GM18951 (cell line): Measurements from ENCODE around the gene IGFALS.

Experiments used
- POLR2A ChIP-seq: IDR thresholded peaks from 4 replicates; pipeline ENCODE4 v1.6.1; 2011; ENCODE audit warnings: mild to moderate bottlenecking; ENCODE audit not compliant: insufficient read length, insufficient read depth; ENCODE audit errors: extremely low read depth
- in situ Hi-C: fragments of 300-500 bp; cut with MboI; formaldehyde crosslinking; loops from one replicate; pipeline ENCODE4 v1.12.0; 2022; ENCODE audit warnings: low sequenced_read_pairs, mixed read lengths, inconsistent platforms; ENCODE audit not compliant: unreplicated experiment

Gene IGFALS

GRCh38 chr16:1741553-1742165, 51.8 kb downstream of the IGFALS start:
- in situ Hi-C loops, result no loop called here
- TF ChIP-seq POLR2A, result no peak

- TF ChIP-seq POLR2A, result no peak
These were observed 52.6 kb downstream of the IGFALS start for GRCh38 chr16:1740781-1741490.

More at GRCh38 chr16:1740781-1741490, 52.6 kb downstream of the IGFALS start:
- in situ Hi-C loops, result no loop called here
